ENCODE results near the gene PKD2. TPM values are rescaled to one million over a fixed set of nuclear protein-coding genes. Genes with fewer than 3 reads are reported as not detected.
A peak's percentile ranks its signal among the peaks of the same experiment; 100 is the strongest.

The PKD2 gene
- polyA plus RNA-seq, 1 donor from 2014 or later, result 54.8 TPM

- no peaks in the 10 kb centered on the region for H3F3A ChIP-seq (ENCODE audit: insufficient read depth, low read length, poor library complexity, severe bottlenecking)
- peaks cover 50% of the 10 kb centered on the region for H3K79me2 ChIP-seq (replicated peaks; ENCODE audit: insufficient read depth, low read length)
- no peak overlapping the region for H2AFZ ChIP-seq (ENCODE audit: low read depth, low read length)
- TF ChIP-seq MXI1 (conservative IDR thresholded peaks at IDR 0.05; ENCODE audit: poor library complexity, severe bottlenecking) (peak; percentile 30), CTCF (IDR thresholded peaks at IDR 0.05; ENCODE audit: poor library complexity, severe bottlenecking) (no peak), REST (IDR thresholded peaks at IDR 0.05; ENCODE audit: borderline replicate concordance) (no peak), TAF1 (IDR thresholded peaks at IDR 0.05; ENCODE audit: low read depth) (peak; percentile 18), RAD21 (conservative IDR thresholded peaks at IDR 0.05) (no peak), POLR2AphosphoS5 (IDR thresholded peaks at IDR 0.05) (peak; percentile 54)
- H3K36me3 ChIP-seq (ENCODE audit: insufficient read depth, low read length), result no peaks in the 10 kb centered on the region
- no peaks in the 10 kb centered on the region for H3K9me3 ChIP-seq (ENCODE audit: low read length)
- no peaks in the 10 kb centered on the region for H3K9me2 ChIP-seq (ENCODE audit: insufficient read depth, low read length)
- peak overlapping the region; percentile 70 for H3K4me3 ChIP-seq (ENCODE audit: low read length)
- H3K4me2 ChIP-seq (ENCODE audit: low read length), result peak overlapping the region; percentile 91
- peak overlapping the region; percentile 71 for H3K27ac ChIP-seq (ENCODE audit: low read length)
- no peaks in the 10 kb centered on the region for H3K27me3 ChIP-seq (ENCODE audit: insufficient read depth, low read depth, low read length)
- H3K9ac ChIP-seq (ENCODE audit: low read length), result peak overlapping the region; percentile 91
- no peaks in the 10 kb centered on the region for H4K20me1 ChIP-seq (ENCODE audit: insufficient read depth)
Measured at GRCh38 chr4:88008122-88008742, 797 bp downstream of the PKD2 start.

- no peak for TF ChIP-seq REST (IDR thresholded peaks at IDR 0.05; ENCODE audit: borderline replicate concordance)
- TF ChIP-seq SMC3 (conservative IDR thresholded peaks at IDR 0.05; ENCODE audit: poor library complexity), result no peak
- no peak for TF ChIP-seq RAD21 (conservative IDR thresholded peaks at IDR 0.05)
- no peak for TF ChIP-seq POLR2AphosphoS5 (IDR thresholded peaks at IDR 0.05)
- TF ChIP-seq TAF1 (IDR thresholded peaks at IDR 0.05; ENCODE audit: low read depth), result no peak
- no peak for TF ChIP-seq MXI1 (conservative IDR thresholded peaks at IDR 0.05; ENCODE audit: poor library complexity, severe bottlenecking)
- TF ChIP-seq EZH2 (IDR thresholded peaks at IDR 0.05; ENCODE audit: borderline replicate concordance, insufficient read depth, low read length, poor library complexity, severe bottlenecking), result no peak
- TF ChIP-seq CTCF (IDR thresholded peaks at IDR 0.05; ENCODE audit: poor library complexity, severe bottlenecking), result no peak
- TF ChIP-seq EP300 (conservative IDR thresholded peaks at IDR 0.05; ENCODE audit: poor library complexity, severe bottlenecking), result no peak
- H3K9me2 ChIP-seq (ENCODE audit: insufficient read depth, low read length), result no peaks in the 10 kb centered on the region
- peak overlapping the region; percentile 70 for H3K4me3 ChIP-seq (ENCODE audit: low read length)
- H3F3A ChIP-seq (ENCODE audit: insufficient read depth, low read length, poor library complexity, severe bottlenecking), result no peaks in the 10 kb centered on the region
- H3K4me2 ChIP-seq (ENCODE audit: low read length), result peak overlapping the region; percentile 91
- peak overlapping the region; percentile 71 for H3K27ac ChIP-seq (ENCODE audit: low read length)
- H3K27me3 ChIP-seq (ENCODE audit: insufficient read depth, low read depth, low read length), result no peaks in the 10 kb centered on the region
- H3K36me3 ChIP-seq (ENCODE audit: insufficient read depth, low read length), result no peaks in the 10 kb centered on the region
- no peaks in the 10 kb centered on the region for H3K9me3 ChIP-seq (ENCODE audit: low read length)
- peak overlapping the region; percentile 91 for H3K9ac ChIP-seq (ENCODE audit: low read length)
- H4K20me1 ChIP-seq (ENCODE audit: insufficient read depth), result no peaks in the 10 kb centered on the region
- H3K79me2 ChIP-seq (replicated peaks; ENCODE audit: insufficient read depth, low read length), result peaks cover 54% of the 10 kb centered on the region
- no peak overlapping the region for H2AFZ ChIP-seq (ENCODE audit: low read depth, low read length)
Measured at GRCh38 chr4:88008743-88009171, 1.3 kb downstream of the PKD2 start.

All from neural cell (in vitro differentiated cells).